Liver (tissue), 9 donors: Measurements from ENCODE around the gene SMIM23. TPM values are rescaled to one million over a fixed set of nuclear protein-coding genes. Genes with fewer than 3 reads are reported as not detected.

ENCODE experiments used
- DNase-seq: peaks from one replicate; pipeline ENCODE4 v3.0.0-alpha.2; 2017; ENCODE audit warnings: low spot score
- H3K27ac ChIP-seq, 2 donors: one replicate each; pipeline ENCODE4 v1.7.0; 2013; ENCODE audit warnings: inconsistent platforms in 2 of 2, low read length in 2 of 2, control low read depth in 1 of 2, low read depth in 1 of 2, mild to moderate bottlenecking in 1 of 2
- H3K27me3 ChIP-seq, 4 donors: one replicate each; pipeline versions ENCODE4 v1.6.1 to v1.7.0; 2013; ENCODE audit warnings: low read length in 3 of 4, inconsistent platforms in 1 of 4, mild to moderate bottlenecking in 1 of 4, moderate library complexity in 1 of 4; ENCODE audit not compliant: control insufficient read depth in 4 of 4, insufficient read depth in 4 of 4
- H3K36me3 ChIP-seq, 4 donors: one replicate each; pipeline versions ENCODE4 v1.6.1 to v1.7.0; 2013; ENCODE audit warnings: low read length in 3 of 4, mild to moderate bottlenecking in 3 of 4, low read depth in 1 of 4, moderate library complexity in 1 of 4; ENCODE audit not compliant: control insufficient read depth in 4 of 4, insufficient read depth in 3 of 4
- H3K4me1 ChIP-seq, 4 donors: one replicate each; pipeline versions ENCODE4 v1.6.1 to v1.7.0; 2013; ENCODE audit warnings: low read length in 3 of 4, mild to moderate bottlenecking in 3 of 4, moderate library complexity in 1 of 4; ENCODE audit not compliant: control insufficient read depth in 4 of 4, insufficient read depth in 4 of 4
- H3K4me3 ChIP-seq, 3 donors: one replicate each; pipeline versions ENCODE4 v1.6.1 to v1.7.0; 2013; ENCODE audit warnings: low read length in 3 of 3, control low read depth in 1 of 3, low read depth in 1 of 3, mild to moderate bottlenecking in 1 of 3
- H3K9ac ChIP-seq, 2 donors: one replicate each; pipeline ENCODE4 v1.7.0; 2013; ENCODE audit warnings: low read length in 2 of 2, mild to moderate bottlenecking in 2 of 2, moderate library complexity in 2 of 2, control low read depth in 1 of 2, low read depth in 1 of 2
- H3K9me3 ChIP-seq, 4 donors: one replicate each; pipeline versions ENCODE4 v1.6.1 to v1.7.0; 2013; ENCODE audit warnings: low read length in 3 of 4; ENCODE audit not compliant: control insufficient read depth in 4 of 4
- EGR1 ChIP-seq, 2 donors: IDR thresholded peaks; 2 replicates each; pipeline ENCODE4 v1.6.1; 2016 to 2018; ENCODE audit warnings: antibody characterized with exemption in 2 of 2, low read depth in 2 of 2
- FOXA1 ChIP-seq: IDR thresholded peaks from 2 replicates; pipeline ENCODE4 v1.6.1; 2016; ENCODE audit warnings: antibody characterized with exemption
- FOXA2 ChIP-seq: IDR thresholded peaks from 2 replicates; pipeline ENCODE4 v1.6.1; 2016; ENCODE audit warnings: antibody characterized with exemption
- GABPA ChIP-seq, 2 donors: IDR thresholded peaks in 1 of 2; conservative IDR thresholded peaks in 1 of 2; 2 replicates each; pipeline ENCODE4 v1.6.1; 2016; ENCODE audit warnings: antibody characterized with exemption in 2 of 2, mild to moderate bottlenecking in 1 of 2, moderate library complexity in 1 of 2
- HNF4A ChIP-seq, 2 donors: conservative IDR thresholded peaks; 2 replicates each; pipeline ENCODE4 v1.6.1; 2016; ENCODE audit warnings: antibody characterized with exemption in 2 of 2, mild to moderate bottlenecking in 2 of 2
- HNF4G ChIP-seq: IDR thresholded peaks from 2 replicates; pipeline ENCODE4 v1.6.1; 2016; ENCODE audit warnings: antibody characterized with exemption
- JUND ChIP-seq, 2 donors: IDR thresholded peaks; 2 replicates each; pipeline ENCODE4 v1.6.1; 2016; ENCODE audit warnings: antibody characterized with exemption in 2 of 2
- NR2F2 ChIP-seq: IDR thresholded peaks from 2 replicates; pipeline ENCODE4 v1.6.1; 2016; ENCODE audit warnings: antibody characterized with exemption
- RXRA ChIP-seq, 2 donors: IDR thresholded peaks; 2 replicates each; pipeline ENCODE4 v1.6.1; 2017 to 2018; ENCODE audit warnings: antibody characterized with exemption in 2 of 2, mild to moderate bottlenecking in 1 of 2
- TAF1 ChIP-seq: conservative IDR thresholded peaks from 2 replicates; pipeline ENCODE4 v1.6.1; 2016; ENCODE audit warnings: antibody characterized with exemption, mild to moderate bottlenecking
- WGBS: extraction: QIAGEN DNeasy Blood & Tissue Kit; methylation state at CpG from one replicate; pipeline ENCODE4 v1.1.7; 2013; 5-methylcytosine and 5-hydroxymethylcytosine counted together
- polyA plus RNA-seq, 2 donors: library from polyadenylated mRNA; stranded (reverse) in 1 of 2; unstranded in 1 of 2; fragments of 200-250 nt in 1 of 2; fragments of >200 nt in 1 of 2; fragmentation: Nextera tagmentation in 1 of 2; extraction: Ambion mirVana in 1 of 2; gene quantifications; one replicate each; pipeline versions ENCODE4 v1.2.1 to v1.2.3, GENCODE V29; 2013 to 2015
- total RNA-seq, 2 donors: library from RNA; depleted of rRNA; stranded (reverse); fragments of >200 nt; gene quantifications; one replicate each; pipeline ENCODE4 v1.2.3, GENCODE V29; 2014
- TF ChIP-seq, protein P1 (sequence below): IDR thresholded peaks from 2 replicates; pipeline ENCODE4 v1.6.1; 2016; ENCODE audit warnings: antibody characterized with exemption
- TF ChIP-seq, protein P2 (sequence below): fragments of 150-350 bp; IDR thresholded peaks from 2 replicates; pipeline ENCODE4 v1.5.1; 2017; ENCODE audit warnings: improper control_type of control experiment, low read depth, low read length; ENCODE audit not compliant: missing input control
- TF ChIP-seq, protein P3 (sequence below): IDR thresholded peaks from 2 replicates; pipeline ENCODE4 v1.6.1; 2016; ENCODE audit warnings: antibody characterized with exemption
- TF ChIP-seq, protein P4 (sequence below): IDR thresholded peaks from 2 replicates; pipeline ENCODE4 v1.6.1; 2016; ENCODE audit warnings: antibody characterized with exemption, mild to moderate bottlenecking
- donor health status: healthy.
- donor health status: healthy.
- donor health status: healthy.
- donor health status: healthy.
- donor health status: healthy.

SMIM23 gene
- total and polyA plus RNA-seq, 4 donors: not detected

DNA sequence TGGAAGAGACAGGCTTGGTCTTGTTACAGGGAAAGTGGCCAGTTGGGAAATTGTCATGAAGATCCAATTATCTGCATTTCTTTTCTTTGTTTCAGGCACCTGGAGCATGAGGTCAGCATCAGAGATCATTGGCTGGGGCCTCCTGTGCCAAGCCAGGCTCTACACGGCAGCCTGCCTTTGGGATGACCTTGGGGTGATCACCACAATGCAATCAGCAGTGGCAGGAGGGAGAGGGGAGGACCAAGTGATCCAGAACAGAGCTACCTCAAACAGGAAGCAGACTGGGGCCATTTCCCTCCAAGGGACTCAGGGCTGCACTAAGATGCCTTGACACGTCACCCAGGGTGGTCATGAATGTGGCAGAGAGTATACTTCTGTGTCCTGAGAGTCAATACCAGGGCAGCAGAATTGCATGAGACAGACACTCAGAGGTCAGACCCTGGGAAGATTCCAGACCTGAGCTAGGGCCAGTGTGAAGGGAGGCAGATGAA, 8.9 kb downstream of the SMIM23 start (continued):
- TF ChIP-seq, protein P1, sequence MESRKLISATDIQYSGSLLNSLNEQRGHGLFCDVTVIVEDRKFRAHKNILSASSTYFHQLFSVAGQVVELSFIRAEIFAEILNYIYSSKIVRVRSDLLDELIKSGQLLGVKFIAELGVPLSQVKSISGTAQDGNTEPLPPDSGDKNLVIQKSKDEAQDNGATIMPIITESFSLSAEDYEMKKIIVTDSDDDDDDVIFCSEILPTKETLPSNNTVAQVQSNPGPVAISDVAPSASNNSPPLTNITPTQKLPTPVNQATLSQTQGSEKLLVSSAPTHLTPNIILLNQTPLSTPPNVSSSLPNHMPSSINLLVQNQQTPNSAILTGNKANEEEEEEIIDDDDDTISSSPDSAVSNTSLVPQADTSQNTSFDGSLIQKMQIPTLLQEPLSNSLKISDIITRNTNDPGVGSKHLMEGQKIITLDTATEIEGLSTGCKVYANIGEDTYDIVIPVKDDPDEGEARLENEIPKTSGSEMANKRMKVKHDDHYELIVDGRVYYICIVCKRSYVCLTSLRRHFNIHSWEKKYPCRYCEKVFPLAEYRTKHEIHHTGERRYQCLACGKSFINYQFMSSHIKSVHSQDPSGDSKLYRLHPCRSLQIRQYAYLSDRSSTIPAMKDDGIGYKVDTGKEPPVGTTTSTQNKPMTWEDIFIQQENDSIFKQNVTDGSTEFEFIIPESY: no peak

DNA sequence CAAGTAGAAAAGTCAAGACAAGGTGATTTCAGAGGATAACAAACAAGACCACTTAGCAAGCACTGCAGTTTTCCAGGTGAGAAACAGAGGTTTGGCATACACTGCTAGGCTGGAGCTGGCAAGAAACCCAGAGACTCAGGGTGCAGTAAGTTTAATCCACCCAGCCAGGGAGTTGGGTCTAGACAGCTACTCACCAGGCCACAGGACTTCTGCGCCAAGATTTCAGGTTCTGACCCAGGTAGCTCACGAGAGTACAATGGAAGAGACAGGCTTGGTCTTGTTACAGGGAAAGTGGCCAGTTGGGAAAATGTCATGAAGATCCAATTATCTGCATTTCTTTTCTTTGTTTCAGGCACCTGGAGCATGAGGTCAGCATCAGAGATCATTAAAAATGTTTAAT, 9.8 kb downstream of the SMIM23 start:
- TF ChIP-seq HNF4G: no peak
- no peak for TF ChIP-seq TAF1
- no peak for TF ChIP-seq GABPA (IDR thresholded peaks at IDR 0.05 in 1 of 2, conservative IDR thresholded peaks at IDR 0.05 in 1 of 2)
- TF ChIP-seq HNF4A (conservative IDR thresholded peaks at IDR 0.05): no peak
- no peak for TF ChIP-seq EGR1 (IDR thresholded peaks at IDR 0.05; ENCODE audit: low read depth in 2 of 2)
- no peaks in the 10 kb centered on the region for H3K36me3 ChIP-seq
- WGBS: 84% methylated on average over 2 of the region's 2 CpGs
- no peaks in the 10 kb centered on the region for H3K27me3 ChIP-seq
- H3K9ac ChIP-seq: no peak overlapping the region
- no peak overlapping the region for H3K27ac ChIP-seq
- no peaks in the 10 kb centered on the region for H3K4me1 ChIP-seq
- no peak for DNase-seq
- no peaks in the 10 kb centered on the region for H3K9me3 ChIP-seq
- H3K4me3 ChIP-seq: no peak overlapping the region

DNA sequence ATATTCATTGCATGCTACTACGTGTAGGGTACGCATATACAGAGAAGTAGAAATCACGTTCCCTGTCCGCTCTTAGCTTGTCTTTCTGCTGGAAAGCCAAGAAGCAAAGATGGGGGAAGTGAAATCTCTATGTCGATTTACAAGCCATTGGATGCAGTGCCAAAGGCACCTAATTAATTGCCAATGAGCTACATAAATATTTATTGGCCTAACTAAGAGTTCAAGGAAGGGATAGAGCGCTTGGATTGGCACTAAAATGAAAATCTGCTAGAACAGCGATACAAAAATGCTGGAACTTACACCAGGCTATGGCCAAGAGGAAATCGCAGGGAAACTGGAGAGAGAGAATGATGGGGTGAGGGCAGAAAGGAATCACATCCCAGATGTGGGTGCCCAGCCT, 10.8 kb downstream of the SMIM23 start:
- Histone ChIP-seq H3K36me3 (no peaks in the 10 kb centered on the region), H3K9ac (no peak overlapping the region), H3K4me3 (no peak overlapping the region), H3K9me3 (no peaks in the 10 kb centered on the region), H3K4me1 (no peaks in the 10 kb centered on the region), H3K27me3 (no peaks in the 10 kb centered on the region), H3K27ac (no peak overlapping the region)
- TF ChIP-seq HNF4A (conservative IDR thresholded peaks at IDR 0.05): no peak
- TF ChIP-seq RXRA (IDR thresholded peaks at IDR 0.05): no peak
- no peak for TF ChIP-seq EGR1 (IDR thresholded peaks at IDR 0.05; ENCODE audit: low read depth in 2 of 2)
- TF ChIP-seq GABPA (IDR thresholded peaks at IDR 0.05 in 1 of 2, conservative IDR thresholded peaks at IDR 0.05 in 1 of 2): no peak
- TF ChIP-seq NR2F2: no peak
- TF ChIP-seq, protein P1: no peak
- TF ChIP-seq FOXA2: no peak
- no peak for TF ChIP-seq FOXA1
- TF ChIP-seq, protein P2, sequence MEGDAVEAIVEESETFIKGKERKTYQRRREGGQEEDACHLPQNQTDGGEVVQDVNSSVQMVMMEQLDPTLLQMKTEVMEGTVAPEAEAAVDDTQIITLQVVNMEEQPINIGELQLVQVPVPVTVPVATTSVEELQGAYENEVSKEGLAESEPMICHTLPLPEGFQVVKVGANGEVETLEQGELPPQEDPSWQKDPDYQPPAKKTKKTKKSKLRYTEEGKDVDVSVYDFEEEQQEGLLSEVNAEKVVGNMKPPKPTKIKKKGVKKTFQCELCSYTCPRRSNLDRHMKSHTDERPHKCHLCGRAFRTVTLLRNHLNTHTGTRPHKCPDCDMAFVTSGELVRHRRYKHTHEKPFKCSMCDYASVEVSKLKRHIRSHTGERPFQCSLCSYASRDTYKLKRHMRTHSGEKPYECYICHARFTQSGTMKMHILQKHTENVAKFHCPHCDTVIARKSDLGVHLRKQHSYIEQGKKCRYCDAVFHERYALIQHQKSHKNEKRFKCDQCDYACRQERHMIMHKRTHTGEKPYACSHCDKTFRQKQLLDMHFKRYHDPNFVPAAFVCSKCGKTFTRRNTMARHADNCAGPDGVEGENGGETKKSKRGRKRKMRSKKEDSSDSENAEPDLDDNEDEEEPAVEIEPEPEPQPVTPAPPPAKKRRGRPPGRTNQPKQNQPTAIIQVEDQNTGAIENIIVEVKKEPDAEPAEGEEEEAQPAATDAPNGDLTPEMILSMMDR: no peak
- TF ChIP-seq, protein P3, sequence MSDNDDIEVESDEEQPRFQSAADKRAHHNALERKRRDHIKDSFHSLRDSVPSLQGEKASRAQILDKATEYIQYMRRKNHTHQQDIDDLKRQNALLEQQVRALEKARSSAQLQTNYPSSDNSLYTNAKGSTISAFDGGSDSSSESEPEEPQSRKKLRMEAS: no peak
- no peak for TF ChIP-seq HNF4G
- no peak for TF ChIP-seq JUND (IDR thresholded peaks at IDR 0.05)
- TF ChIP-seq, protein P4, sequence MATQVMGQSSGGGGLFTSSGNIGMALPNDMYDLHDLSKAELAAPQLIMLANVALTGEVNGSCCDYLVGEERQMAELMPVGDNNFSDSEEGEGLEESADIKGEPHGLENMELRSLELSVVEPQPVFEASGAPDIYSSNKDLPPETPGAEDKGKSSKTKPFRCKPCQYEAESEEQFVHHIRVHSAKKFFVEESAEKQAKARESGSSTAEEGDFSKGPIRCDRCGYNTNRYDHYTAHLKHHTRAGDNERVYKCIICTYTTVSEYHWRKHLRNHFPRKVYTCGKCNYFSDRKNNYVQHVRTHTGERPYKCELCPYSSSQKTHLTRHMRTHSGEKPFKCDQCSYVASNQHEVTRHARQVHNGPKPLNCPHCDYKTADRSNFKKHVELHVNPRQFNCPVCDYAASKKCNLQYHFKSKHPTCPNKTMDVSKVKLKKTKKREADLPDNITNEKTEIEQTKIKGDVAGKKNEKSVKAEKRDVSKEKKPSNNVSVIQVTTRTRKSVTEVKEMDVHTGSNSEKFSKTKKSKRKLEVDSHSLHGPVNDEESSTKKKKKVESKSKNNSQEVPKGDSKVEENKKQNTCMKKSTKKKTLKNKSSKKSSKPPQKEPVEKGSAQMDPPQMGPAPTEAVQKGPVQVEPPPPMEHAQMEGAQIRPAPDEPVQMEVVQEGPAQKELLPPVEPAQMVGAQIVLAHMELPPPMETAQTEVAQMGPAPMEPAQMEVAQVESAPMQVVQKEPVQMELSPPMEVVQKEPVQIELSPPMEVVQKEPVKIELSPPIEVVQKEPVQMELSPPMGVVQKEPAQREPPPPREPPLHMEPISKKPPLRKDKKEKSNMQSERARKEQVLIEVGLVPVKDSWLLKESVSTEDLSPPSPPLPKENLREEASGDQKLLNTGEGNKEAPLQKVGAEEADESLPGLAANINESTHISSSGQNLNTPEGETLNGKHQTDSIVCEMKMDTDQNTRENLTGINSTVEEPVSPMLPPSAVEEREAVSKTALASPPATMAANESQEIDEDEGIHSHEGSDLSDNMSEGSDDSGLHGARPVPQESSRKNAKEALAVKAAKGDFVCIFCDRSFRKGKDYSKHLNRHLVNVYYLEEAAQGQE: no peak
- DNase-seq: no peak
- 89% methylated on average over 8 of the region's 8 CpGs for WGBS
